PC-3 (cell line): ENCODE results near the gene ACBD3. TPM values are rescaled to one million over a fixed set of nuclear protein-coding genes. Genes with fewer than 3 reads are reported as not detected.

Experiments used
- ATAC-seq: fragments of 200-7000 bp; cut with Tn5 transposase; 2 replicates; pipeline ENCODE4 v1.9.1; 2020; ENCODE audit warnings: mild to moderate bottlenecking, moderate library complexity
- BruUV-seq: library from RNA; stranded (reverse); fragments of 400-500 nt; replicated peaks from 2 replicates; lab custom pipeline; 2021; lab: Mats Ljungman, UMichigan
- CTCF ChIA-PET: fragments of 300-600 bp; sonication (Branson Sonifier 250); formaldehyde crosslinking; loops from one replicate; lab custom pipeline; 2022; ENCODE audit warnings: antibody characterized with exemption; lab: Charles Lee
- POLR2A ChIA-PET: fragments of 300-600 bp; sonication (Branson Sonifier 250); formaldehyde crosslinking; loops from one replicate; lab custom pipeline; 2022; ENCODE audit warnings: antibody characterized with exemption; ENCODE audit not compliant: unreplicated experiment; lab: Charles Lee
- DNase-seq: peaks from one replicate; pipeline ENCODE4 v3.0.0-alpha.2; 2015
- H2AFZ ChIP-seq: fragments of 300-600 bp; sonication (generic); 2 replicates; pipeline ENCODE4 v1.6.0; 2016; ENCODE audit warnings: antibody characterized with exemption, low read length
- H3F3A ChIP-seq: fragments of 300-600 bp; sonication (generic); one replicate; pipeline ENCODE4 v1.6.0; 2017; ENCODE audit warnings: antibody characterized with exemption, low read length, control low read depth, mild to moderate bottlenecking; ENCODE audit not compliant: unreplicated experiment
- H3K27ac ChIP-seq: fragments of 300-600 bp; sonication (generic); 2 replicates; pipeline ENCODE4 v1.5.1; 2016; ENCODE audit warnings: mild to moderate bottlenecking, low read length
- H3K27me3 ChIP-seq: fragments of 300-600 bp; sonication (generic); 2 replicates; pipeline ENCODE4 v1.6.1; 2016; ENCODE audit warnings: low read length, mixed read lengths
- H3K36me3 ChIP-seq: fragments of 300-600 bp; sonication (generic); 2 replicates; pipeline ENCODE4 v1.6.1; 2016; ENCODE audit warnings: low read depth, mixed run types, low read length, mixed read lengths
- H3K4me1 ChIP-seq: fragments of 300-600 bp; sonication (generic); 2 replicates; pipeline ENCODE4 v1.5.1; 2016; ENCODE audit warnings: low read length; ENCODE audit not compliant: insufficient read depth
- H3K4me2 ChIP-seq: fragments of 300-600 bp; sonication (generic); 2 replicates; pipeline ENCODE4 v1.6.0; 2016; ENCODE audit warnings: low read length
- H3K4me3 ChIP-seq: fragments of 300-600 bp; sonication (generic); 2 replicates; pipeline ENCODE4 v1.5.1; 2016; ENCODE audit warnings: mild to moderate bottlenecking, low read length, mixed read lengths
- H3K79me2 ChIP-seq: fragments of 300-600 bp; sonication (generic); 2 replicates; pipeline ENCODE4 v1.6.1; 2017; ENCODE audit warnings: low read length, mixed read lengths
- H3K9ac ChIP-seq: fragments of 300-600 bp; sonication (generic); 2 replicates; pipeline ENCODE4 v1.6.0; 2016; ENCODE audit warnings: mild to moderate bottlenecking, low read length
- H3K9me2 ChIP-seq: fragments of 300-600 bp; sonication (generic); replicated peaks from 2 replicates; pipeline ENCODE4 v1.6.1; 2016; ENCODE audit warnings: mixed run types, low read length, mixed read lengths
- H3K9me3 ChIP-seq: fragments of 300-600 bp; sonication (generic); 2 replicates; pipeline ENCODE4 v1.6.1; 2016; ENCODE audit warnings: low read length, mixed read lengths
- H4K20me1 ChIP-seq: fragments of 300-600 bp; sonication (generic); 2 replicates; pipeline ENCODE4 v1.6.1; 2016; ENCODE audit warnings: low read length, mixed read lengths
- EZH2 ChIP-seq: fragments of 300-600 bp; sonication (generic); IDR thresholded peaks from one replicate; pipeline ENCODE4 v1.6.1; 2017; ENCODE audit warnings: antibody characterized with exemption, mild to moderate bottlenecking, low read length; ENCODE audit not compliant: unreplicated experiment
- EZH2phosphoT487 ChIP-seq: fragments of 300-600 bp; sonication (generic); IDR thresholded peaks from 2 replicates; pipeline ENCODE4 v1.6.1; 2018; ENCODE audit warnings: mild to moderate bottlenecking, antibody characterized with exemption, low read length, borderline replicate concordance
- intact Hi-C: fragments of 100-400 bp; cut with micrococcal nuclease; formaldehyde crosslinking; loops from 2 replicates; pipeline ENCODE4 v1.9.0; 2023
- total RNA-seq: library from RNA; depleted of rRNA; stranded (reverse); fragments of >200 nt; gene quantifications from 2 replicates; pipeline ENCODE4 v1.2.3, GENCODE V29; 2014
- TF ChIP-seq, protein P1 (sequence below): fragments of 300-600 bp; sonication (generic); conservative IDR thresholded peaks from 2 replicates; pipeline ENCODE4 v1.5.1; 2017; ENCODE audit warnings: antibody characterized with exemption, low read depth, mild to moderate bottlenecking, low read length

The ACBD3 gene
- total RNA-seq, 1 experiment from 2014 or later: 62.2 TPM

GRCh38 chr1:226164154-226164553 is 22.4 kb downstream of the ACBD3 start:
- TF ChIP-seq EZH2: no peak
- TF ChIP-seq EZH2phosphoT487: no peak
- TF ChIP-seq, protein P1, sequence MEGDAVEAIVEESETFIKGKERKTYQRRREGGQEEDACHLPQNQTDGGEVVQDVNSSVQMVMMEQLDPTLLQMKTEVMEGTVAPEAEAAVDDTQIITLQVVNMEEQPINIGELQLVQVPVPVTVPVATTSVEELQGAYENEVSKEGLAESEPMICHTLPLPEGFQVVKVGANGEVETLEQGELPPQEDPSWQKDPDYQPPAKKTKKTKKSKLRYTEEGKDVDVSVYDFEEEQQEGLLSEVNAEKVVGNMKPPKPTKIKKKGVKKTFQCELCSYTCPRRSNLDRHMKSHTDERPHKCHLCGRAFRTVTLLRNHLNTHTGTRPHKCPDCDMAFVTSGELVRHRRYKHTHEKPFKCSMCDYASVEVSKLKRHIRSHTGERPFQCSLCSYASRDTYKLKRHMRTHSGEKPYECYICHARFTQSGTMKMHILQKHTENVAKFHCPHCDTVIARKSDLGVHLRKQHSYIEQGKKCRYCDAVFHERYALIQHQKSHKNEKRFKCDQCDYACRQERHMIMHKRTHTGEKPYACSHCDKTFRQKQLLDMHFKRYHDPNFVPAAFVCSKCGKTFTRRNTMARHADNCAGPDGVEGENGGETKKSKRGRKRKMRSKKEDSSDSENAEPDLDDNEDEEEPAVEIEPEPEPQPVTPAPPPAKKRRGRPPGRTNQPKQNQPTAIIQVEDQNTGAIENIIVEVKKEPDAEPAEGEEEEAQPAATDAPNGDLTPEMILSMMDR: no peak
- CTCF ChIA-PET: interaction anchor here (0.6 to 0.7 kb wide), 2 partner anchors 34 to 40 kb away, joined by 3 read pairs; no protein-coding TSS in a partner anchor
- BruUV-seq: no TSS peak
- POLR2A ChIA-PET: no interaction called here
- Histone ChIP-seq H4K20me1 (peaks cover 16% of the 10 kb centered on the region; the same call in 1 of the 2 replicates), H2AFZ (no peak overlapping the region), H3K27me3 (no peaks in the 10 kb centered on the region), H3K9ac (no peak overlapping the region), H3K27ac (no peak overlapping the region), H3K4me2 (no peak overlapping the region), H3K9me3 (no peaks in the 10 kb centered on the region), H3K79me2 (peaks cover 26% of the 10 kb centered on the region), H3K9me2 (no peaks in the 10 kb centered on the region), H3F3A (no peaks in the 10 kb centered on the region), H3K4me1 (no peaks in the 10 kb centered on the region), H3K4me3 (no peak overlapping the region), H3K36me3 (peaks cover 53% of the 10 kb centered on the region)
- DNase-seq: no peak
- no peak for ATAC-seq
- intact Hi-C loops: no loop called here

- no peak for DNase-seq
- H2AFZ ChIP-seq: no peak overlapping the region
- peaks cover 66% of the 10 kb centered on the region for H3K36me3 ChIP-seq
- intact Hi-C loops: no loop called here
- POLR2A ChIA-PET: no interaction called here
- H3K9ac ChIP-seq: no peak overlapping the region
- H3F3A ChIP-seq: no peaks in the 10 kb centered on the region
- no peaks in the 10 kb centered on the region for H3K4me1 ChIP-seq
- no peaks in the 10 kb centered on the region for H3K27me3 ChIP-seq
- peaks cover 8% of the 10 kb centered on the region; the same call in 1 of the 2 replicates for H4K20me1 ChIP-seq
- BruUV-seq: no TSS peak
- H3K4me3 ChIP-seq: no peak overlapping the region
- H3K4me2 ChIP-seq: no peak overlapping the region
- ATAC-seq: no peak
- H3K79me2 ChIP-seq: peaks cover 16% of the 10 kb centered on the region
- no peaks in the 10 kb centered on the region for H3K9me2 ChIP-seq
- TF ChIP-seq EZH2 (no peak), EZH2phosphoT487 (no peak)
- TF ChIP-seq, protein P1: no peak
- no peaks in the 10 kb centered on the region for H3K9me3 ChIP-seq
- CTCF ChIA-PET: no interaction called here
- H3K27ac ChIP-seq: no peak overlapping the region
Measured at GRCh38 chr1:226162898-226163297, 23.6 kb downstream of the ACBD3 start.

- Histone ChIP-seq H3K9me3 (no peaks in the 10 kb centered on the region), H3K4me3 (no peak overlapping the region), H3K9me2 (no peaks in the 10 kb centered on the region), H3K4me1 (no peaks in the 10 kb centered on the region), H2AFZ (no peak overlapping the region), H3K9ac (no peak overlapping the region), H3K36me3 (peaks cover 75% of the 10 kb centered on the region), H3K27ac (no peak overlapping the region), H3K4me2 (no peak overlapping the region), H3K79me2 (no peaks in the 10 kb centered on the region; the same call in 1 of the 2 replicates), H3F3A (no peaks in the 10 kb centered on the region), H3K27me3 (no peaks in the 10 kb centered on the region), H4K20me1 (no peaks in the 10 kb centered on the region)
- POLR2A ChIA-PET: no interaction called here
- intact Hi-C loops: no loop called here
- DNase-seq (no peak), ATAC-seq (no peak)
- CTCF ChIA-PET: no interaction called here
- TF ChIP-seq EZH2: no peak
- no peak for TF ChIP-seq EZH2phosphoT487
- TF ChIP-seq, protein P1: no peak
- no TSS peak for BruUV-seq
Measured at GRCh38 chr1:226158983-226159382, 27.6 kb downstream of the ACBD3 start.
